Natural killer cell treated with Interleukin-12 subunit alpha and Interleukin-12 subunit beta and Interleukin-15 and Interleukin-18, amount 100 ng/mL, for 72 hours (primary cell): ENCODE data around the gene KCTD8. TPM values are rescaled to one million over a fixed set of nuclear protein-coding genes. Genes with fewer than 3 reads are reported as not detected.
"Not testable (repeated sequence)": the region's sequence is repeated elsewhere in the genome, so short reads cannot be mapped to it uniquely, and the experiment has no call there.

Experiments used
- ATAC-seq, 2 donors: fragments of 150-1000 bp; cut with Tn5 transposase in 1 of 2; sonication (Bioruptor Pico), chemical (Tn5 transposase) in 1 of 2; 2 replicates each; pipeline ENCODE4 v1.10.0; 2021
- DNase-seq: peaks from one replicate; pipeline ENCODE4 v3.0.0; 2022; ENCODE audit warnings: low spot score
- H3K27ac Mint-ChIP-seq, 2 donors: 1 replicate in 1 of 2; 2 replicates in 1 of 2; pipeline ENCODE4 v1.8.0; 2022; ENCODE audit warnings: mixed read lengths in 2 of 2, mild to moderate bottlenecking in 1 of 2, moderate library complexity in 1 of 2
- H3K27me3 Mint-ChIP-seq, 2 donors: 1 replicate in 1 of 2; 2 replicates in 1 of 2; pipeline ENCODE4 v1.8.0; 2022; ENCODE audit warnings: mixed read lengths in 2 of 2
- H3K36me3 Mint-ChIP-seq: one replicate; pipeline ENCODE4 v1.8.0; 2022; ENCODE audit warnings: mixed read lengths
- H3K4me1 Mint-ChIP-seq, 2 donors: 1 replicate in 1 of 2; 2 replicates in 1 of 2; pipeline ENCODE4 v1.8.0; 2022; ENCODE audit warnings: low read depth in 2 of 2, mixed read lengths in 2 of 2, mild to moderate bottlenecking in 1 of 2
- H3K4me3 Mint-ChIP-seq: one replicate; pipeline ENCODE4 v1.8.0; 2022; ENCODE audit warnings: mixed read lengths
- H3K9me3 Mint-ChIP-seq: 2 replicates; pipeline ENCODE4 v1.8.0; 2022; ENCODE audit warnings: mixed read lengths
- total RNA-seq, 2 donors: library from RNA; stranded (reverse); gene quantifications; one replicate each; pipeline ENCODE4 v1.2.3, GENCODE V29; 2022

Gene KCTD8
- total RNA-seq, 2 donors from 2014 or later = not detected

- ATAC-seq (no peak), DNase-seq (no peak)
- H3K9me3 Mint-ChIP-seq = peaks cover 12% of the 10 kb centered on the region
- no peak overlapping the region for H3K4me3 Mint-ChIP-seq
- peaks cover 7% of the 10 kb centered on the region for H3K36me3 Mint-ChIP-seq
- H3K27me3 Mint-ChIP-seq = no peaks in the 10 kb centered on the region
- no peaks in the 10 kb centered on the region for H3K4me1 Mint-ChIP-seq
- H3K27ac Mint-ChIP-seq = no peak overlapping the region
Observed at GRCh38 chr4:44257461-44257860, 191.1 kb downstream of the KCTD8 start.

GRCh38 chr4:44256414-44256813 lies 192.2 kb downstream of the KCTD8 start:
- ATAC-seq = no peak
- no peaks in the 10 kb centered on the region for H3K4me1 Mint-ChIP-seq
- no peak overlapping the region for H3K4me3 Mint-ChIP-seq
- H3K36me3 Mint-ChIP-seq = peaks cover 7% of the 10 kb centered on the region
- peaks cover 12% of the 10 kb centered on the region for H3K9me3 Mint-ChIP-seq
- H3K27ac Mint-ChIP-seq = no peak overlapping the region
- no peaks in the 10 kb centered on the region for H3K27me3 Mint-ChIP-seq
- DNase-seq = no peak

- H3K27ac Mint-ChIP-seq = no peak overlapping the region
- DNase-seq (no peak), ATAC-seq (no peak)
- H3K36me3 Mint-ChIP-seq = no peaks in the 10 kb centered on the region
- peaks cover 23% of the 10 kb centered on the region for H3K9me3 Mint-ChIP-seq
- no peaks in the 10 kb centered on the region for H3K27me3 Mint-ChIP-seq
- H3K4me1 Mint-ChIP-seq = no peaks in the 10 kb centered on the region
- H3K4me3 Mint-ChIP-seq = no peak overlapping the region
Observed at GRCh38 chr4:44237643-44238042, 211.0 kb downstream of the KCTD8 start.

DNA sequence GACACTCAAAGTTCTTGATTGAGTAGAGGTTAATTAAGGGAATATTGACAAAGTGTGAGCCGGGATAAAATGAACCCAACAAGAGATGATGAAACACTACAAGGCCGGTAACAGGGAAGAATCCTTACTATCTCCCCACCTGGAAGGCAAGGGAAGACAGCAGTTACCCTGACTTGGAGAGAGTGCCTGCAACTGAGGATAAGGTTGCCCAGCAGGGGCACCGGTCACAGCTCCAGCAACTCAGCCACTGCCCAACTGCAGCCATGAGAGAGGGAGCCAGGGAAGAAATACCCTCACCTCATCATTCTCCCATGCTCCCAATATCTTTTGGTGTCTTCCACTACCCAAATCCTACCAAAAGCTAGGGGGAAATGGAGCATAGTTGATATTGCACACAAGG lies 212.7 kb downstream of the KCTD8 start:
- H3K4me3 Mint-ChIP-seq = no peak overlapping the region

DNA sequence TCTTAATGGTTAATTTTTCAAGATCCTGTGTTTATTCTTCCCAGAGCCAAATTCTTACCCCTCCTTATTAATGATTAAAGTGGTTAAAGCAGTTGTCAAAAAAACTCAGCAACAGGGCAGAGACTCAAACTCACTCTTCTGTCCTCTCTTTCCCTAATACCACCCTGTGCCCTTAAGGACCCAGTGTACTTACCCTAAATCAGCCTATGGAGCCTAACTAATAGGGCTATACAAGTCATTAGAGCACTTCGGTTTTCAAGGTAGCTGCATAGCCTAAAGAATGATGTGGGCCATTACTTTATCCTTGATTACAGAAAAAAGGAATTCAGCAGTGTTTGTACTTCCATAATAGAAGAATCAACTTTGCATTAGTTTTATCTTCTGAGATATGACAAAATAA lies 216.3 kb downstream of the KCTD8 start:
- no peak overlapping the region for H3K27ac Mint-ChIP-seq
- DNase-seq (no peak), ATAC-seq (no peak)
- H3K4me3 Mint-ChIP-seq = no peak overlapping the region
- no peaks in the 10 kb centered on the region for H3K36me3 Mint-ChIP-seq
- H3K9me3 Mint-ChIP-seq = peaks cover 21% of the 10 kb centered on the region
- no peaks in the 10 kb centered on the region for H3K27me3 Mint-ChIP-seq
- H3K4me1 Mint-ChIP-seq = no peaks in the 10 kb centered on the region

More for the DNA sequence above, 212.7 kb downstream of the KCTD8 start:
- DNase-seq (no peak), ATAC-seq (no peak)
- no peaks in the 10 kb centered on the region for H3K27me3 Mint-ChIP-seq
- no peaks in the 10 kb centered on the region for H3K4me1 Mint-ChIP-seq
- no peak overlapping the region for H3K27ac Mint-ChIP-seq
- H3K36me3 Mint-ChIP-seq = no peaks in the 10 kb centered on the region
- peaks cover 26% of the 10 kb centered on the region for H3K9me3 Mint-ChIP-seq

GRCh38 chr4:44231006-44231405 lies 217.6 kb downstream of the KCTD8 start:
- H3K4me3 Mint-ChIP-seq = no peak overlapping the region
- no peaks in the 10 kb centered on the region for H3K27me3 Mint-ChIP-seq
- DNase-seq (no peak), ATAC-seq (no peak)
- peaks cover 30% of the 10 kb centered on the region for H3K9me3 Mint-ChIP-seq
- H3K27ac Mint-ChIP-seq = no peak overlapping the region
- no peaks in the 10 kb centered on the region for H3K4me1 Mint-ChIP-seq
- no peaks in the 10 kb centered on the region for H3K36me3 Mint-ChIP-seq

DNA sequence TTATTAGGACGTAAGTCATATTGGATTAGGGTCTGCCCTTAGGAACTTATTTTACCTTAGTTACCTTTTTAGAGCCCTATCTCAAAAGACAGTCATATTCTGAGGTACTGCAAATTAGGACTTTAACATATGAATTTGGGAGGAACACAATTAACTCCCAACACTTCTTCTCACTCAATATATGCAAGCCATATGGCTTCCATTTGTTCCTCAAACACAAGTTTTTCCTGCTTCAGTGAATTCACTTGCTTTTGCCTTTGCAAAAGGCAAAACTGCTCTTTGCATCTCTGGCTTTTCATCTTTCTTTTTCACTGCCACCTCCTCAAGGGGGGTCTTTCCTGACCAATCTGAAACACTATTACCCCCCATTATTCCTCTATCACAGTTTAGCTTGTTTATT lies 220.3 kb downstream of the KCTD8 start:
- DNase-seq (no peak), ATAC-seq (no peak)
- H3K27ac Mint-ChIP-seq = no peak overlapping the region
- H3K36me3 Mint-ChIP-seq = no peaks in the 10 kb centered on the region
- no peak overlapping the region for H3K4me3 Mint-ChIP-seq
- peaks cover 22% of the 10 kb centered on the region for H3K9me3 Mint-ChIP-seq
- no peaks in the 10 kb centered on the region for H3K27me3 Mint-ChIP-seq
- no peaks in the 10 kb centered on the region for H3K4me1 Mint-ChIP-seq

- H3K4me3 Mint-ChIP-seq = no peak overlapping the region
- H3K4me1 Mint-ChIP-seq = no peaks in the 10 kb centered on the region
- no peaks in the 10 kb centered on the region for H3K36me3 Mint-ChIP-seq
- no peak overlapping the region for H3K27ac Mint-ChIP-seq
- no peaks in the 10 kb centered on the region for H3K27me3 Mint-ChIP-seq
- DNase-seq (no peak), ATAC-seq (no peak)
- H3K9me3 Mint-ChIP-seq = peaks cover 16% of the 10 kb centered on the region
Observed at GRCh38 chr4:44221407-44221806, 227.2 kb downstream of the KCTD8 start.

- ATAC-seq (no peak), DNase-seq (no peak)
- no peaks in the 10 kb centered on the region for H3K27me3 Mint-ChIP-seq
- H3K9me3 Mint-ChIP-seq = peaks cover 15% of the 10 kb centered on the region
- no peaks in the 10 kb centered on the region for H3K36me3 Mint-ChIP-seq
- no peaks in the 10 kb centered on the region for H3K4me1 Mint-ChIP-seq
- H3K27ac Mint-ChIP-seq = no peak overlapping the region
- no peak overlapping the region for H3K4me3 Mint-ChIP-seq
Observed at GRCh38 chr4:44210750-44211149, 237.9 kb downstream of the KCTD8 start.

GRCh38 chr4:44196796-44197195 lies 251.8 kb downstream of the KCTD8 start:
- ATAC-seq = no peak
- Mint-ChIP-seq H3K4me3 (no peak overlapping the region), H3K27me3 (no peaks in the 10 kb centered on the region), H3K36me3 (peaks cover 8% of the 10 kb centered on the region), H3K27ac (no peak overlapping the region), H3K9me3 (peaks cover 26% of the 10 kb centered on the region), H3K4me1 (no peaks in the 10 kb centered on the region)
- no peak for DNase-seq

- Mint-ChIP-seq H3K27me3 (no peaks in the 10 kb centered on the region), H3K4me3 (no peak overlapping the region), H3K36me3 (peaks cover 10% of the 10 kb centered on the region), H3K4me1 (no peaks in the 10 kb centered on the region), H3K9me3 (peaks cover 20% of the 10 kb centered on the region), H3K27ac (no peak overlapping the region)
- no peak for DNase-seq
- ATAC-seq = no peak
Observed at GRCh38 chr4:44194365-44194764, 254.2 kb downstream of the KCTD8 start.

- no peak overlapping the region for H3K27ac Mint-ChIP-seq
Observed at GRCh38 chr4:44186850-44187246, 261.8 kb downstream of the KCTD8 start.

GRCh38 chr4:44186096-44186849 lies 262.3 kb downstream of the KCTD8 start:
- DNase-seq (no peak), ATAC-seq (no peak)
- no peaks in the 10 kb centered on the region for H3K36me3 Mint-ChIP-seq
- H3K27ac Mint-ChIP-seq = no peak overlapping the region
- no peaks in the 10 kb centered on the region for H3K27me3 Mint-ChIP-seq
- H3K9me3 Mint-ChIP-seq = peaks cover 8% of the 10 kb centered on the region
- H3K4me3 Mint-ChIP-seq = no peak overlapping the region
- no peaks in the 10 kb centered on the region for H3K4me1 Mint-ChIP-seq

More at GRCh38 chr4:44186850-44187246, 261.8 kb downstream of the KCTD8 start:
- Mint-ChIP-seq H3K4me3 (no peak overlapping the region), H3K36me3 (peaks cover 3% of the 10 kb centered on the region), H3K27me3 (no peaks in the 10 kb centered on the region), H3K9me3 (peaks cover 10% of the 10 kb centered on the region), H3K4me1 (no peaks in the 10 kb centered on the region)
- no peak for DNase-seq
- ATAC-seq = no peak

- H3K4me1 Mint-ChIP-seq, H3K27ac Mint-ChIP-seq, H3K27me3 Mint-ChIP-seq, DNase-seq, H3K4me3 Mint-ChIP-seq, H3K36me3 Mint-ChIP-seq, ATAC-seq: not testable (repeated sequence)
- peaks cover 10% of the 10 kb centered on the region for H3K9me3 Mint-ChIP-seq
Observed at GRCh38 chr4:44181491-44182349, 266.9 kb downstream of the KCTD8 start.
